Measurements from ENCODE around the gene USP6NL. TPM values are rescaled to one million over a fixed set of nuclear protein-coding genes. Genes with fewer than 3 reads are reported as not detected.

Gene USP6NL
- polyA plus RNA-seq, 1 donor (not counting 4 experiments of a cell fraction or from before 2014, with no cell fraction given): 8.7 TPM

- no peaks in the 10 kb centered on the region for H3K9me3 ChIP-seq (ENCODE audit: control insufficient read depth, low read depth, low read length)
- H3K9ac ChIP-seq (ENCODE audit: control insufficient read depth, extremely low read depth, insufficient read depth, low read length): no peak overlapping the region
- no peak overlapping the region for H3K4me2 ChIP-seq (ENCODE audit: control insufficient read depth, extremely low read depth, insufficient read depth, low read depth, low read length)
- no peaks in the 10 kb centered on the region for H4K20me1 ChIP-seq (ENCODE audit: control insufficient read depth, extremely low read depth, insufficient read depth, low read length)
- H3K4me1 ChIP-seq (ENCODE audit: control insufficient read depth, extremely low read depth, insufficient read depth, low read length): no peaks in the 10 kb centered on the region
- no peak for DNase-seq (ENCODE audit: low read depth, low spot score)
- dilution Hi-C loops (cut with MboI; ENCODE audit: extremely low pct_ligation_motif_present, low sequenced_read_pairs): no loop called here
- H3K9me1 ChIP-seq (ENCODE audit: control insufficient read depth, extremely low read depth, insufficient read depth, low read length): no peaks in the 10 kb centered on the region
- H3K79me2 ChIP-seq (ENCODE audit: control insufficient read depth, insufficient read depth, low read length): no peaks in the 10 kb centered on the region
- TF ChIP-seq EZH2 (IDR thresholded peaks at IDR 0.05; ENCODE audit: low read length): no peak
- TF ChIP-seq, protein P1, sequence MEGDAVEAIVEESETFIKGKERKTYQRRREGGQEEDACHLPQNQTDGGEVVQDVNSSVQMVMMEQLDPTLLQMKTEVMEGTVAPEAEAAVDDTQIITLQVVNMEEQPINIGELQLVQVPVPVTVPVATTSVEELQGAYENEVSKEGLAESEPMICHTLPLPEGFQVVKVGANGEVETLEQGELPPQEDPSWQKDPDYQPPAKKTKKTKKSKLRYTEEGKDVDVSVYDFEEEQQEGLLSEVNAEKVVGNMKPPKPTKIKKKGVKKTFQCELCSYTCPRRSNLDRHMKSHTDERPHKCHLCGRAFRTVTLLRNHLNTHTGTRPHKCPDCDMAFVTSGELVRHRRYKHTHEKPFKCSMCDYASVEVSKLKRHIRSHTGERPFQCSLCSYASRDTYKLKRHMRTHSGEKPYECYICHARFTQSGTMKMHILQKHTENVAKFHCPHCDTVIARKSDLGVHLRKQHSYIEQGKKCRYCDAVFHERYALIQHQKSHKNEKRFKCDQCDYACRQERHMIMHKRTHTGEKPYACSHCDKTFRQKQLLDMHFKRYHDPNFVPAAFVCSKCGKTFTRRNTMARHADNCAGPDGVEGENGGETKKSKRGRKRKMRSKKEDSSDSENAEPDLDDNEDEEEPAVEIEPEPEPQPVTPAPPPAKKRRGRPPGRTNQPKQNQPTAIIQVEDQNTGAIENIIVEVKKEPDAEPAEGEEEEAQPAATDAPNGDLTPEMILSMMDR (optimal IDR thresholded peaks at IDR 0.05 in 1 of 3, IDR thresholded peaks at IDR 0.05 in 1 of 3, conservative IDR thresholded peaks at IDR 0.05 in 1 of 3; ENCODE audit: extremely low read depth in 1 of 3, insufficient read depth in 2 of 3, low read length in 3 of 3): no peak
- H3K27ac ChIP-seq (ENCODE audit: control insufficient read depth, insufficient read depth, low read length): no peak overlapping the region
- H3K4me3 ChIP-seq (ENCODE audit: control insufficient read depth in 2 of 3, extremely low read depth in 1 of 3, insufficient read depth in 2 of 3, low read depth in 1 of 3, low read length in 3 of 3): no peak overlapping the region
- no peaks in the 10 kb centered on the region for H3K27me3 ChIP-seq (ENCODE audit: control insufficient read depth, extremely low read depth, insufficient read depth, low read length)
- no peak overlapping the region for H2AFZ ChIP-seq (ENCODE audit: control insufficient read depth, low read length)
- no peak for FAIRE-seq
- no peaks in the 10 kb centered on the region for H3K36me3 ChIP-seq (ENCODE audit: control insufficient read depth in 2 of 2, extremely low read depth in 1 of 2, insufficient read depth in 2 of 2, low read length in 2 of 2)
These were observed 14.6 kb upstream of the USP6NL start for GRCh38 chr10:11626071-11626470.

GRCh38 chr10:11625019-11625735 is 13.7 kb upstream of the USP6NL start:
- DNase-seq (ENCODE audit: low read depth, low spot score): no peak

More at GRCh38 chr10:11625019-11625735, 13.7 kb upstream of the USP6NL start:
- H3K9ac ChIP-seq (ENCODE audit: control insufficient read depth, extremely low read depth, insufficient read depth, low read length): no peak overlapping the region
- H3K4me1 ChIP-seq (ENCODE audit: control insufficient read depth, extremely low read depth, insufficient read depth, low read length): no peaks in the 10 kb centered on the region
- no peaks in the 10 kb centered on the region for H3K9me3 ChIP-seq (ENCODE audit: control insufficient read depth, low read depth, low read length)
- H3K79me2 ChIP-seq (ENCODE audit: control insufficient read depth, insufficient read depth, low read length): no peaks in the 10 kb centered on the region
- no peak for TF ChIP-seq EZH2 (IDR thresholded peaks at IDR 0.05; ENCODE audit: low read length)
- TF ChIP-seq, protein P1 (optimal IDR thresholded peaks at IDR 0.05 in 1 of 3, IDR thresholded peaks at IDR 0.05 in 1 of 3, conservative IDR thresholded peaks at IDR 0.05 in 1 of 3; ENCODE audit: extremely low read depth in 1 of 3, insufficient read depth in 2 of 3, low read length in 3 of 3): no peak
- H3K36me3 ChIP-seq (ENCODE audit: control insufficient read depth in 2 of 2, extremely low read depth in 1 of 2, insufficient read depth in 2 of 2, low read length in 2 of 2): no peaks in the 10 kb centered on the region
- no peak overlapping the region for H3K27ac ChIP-seq (ENCODE audit: control insufficient read depth, insufficient read depth, low read length)
- no peak for FAIRE-seq
- H3K4me3 ChIP-seq (ENCODE audit: control insufficient read depth in 2 of 3, extremely low read depth in 1 of 3, insufficient read depth in 2 of 3, low read depth in 1 of 3, low read length in 3 of 3): no peak overlapping the region
- no peaks in the 10 kb centered on the region for H3K9me1 ChIP-seq (ENCODE audit: control insufficient read depth, extremely low read depth, insufficient read depth, low read length)
- no peaks in the 10 kb centered on the region for H3K27me3 ChIP-seq (ENCODE audit: control insufficient read depth, extremely low read depth, insufficient read depth, low read length)
- dilution Hi-C loops (cut with MboI; ENCODE audit: extremely low pct_ligation_motif_present, low sequenced_read_pairs): no loop called here
- no peaks in the 10 kb centered on the region for H4K20me1 ChIP-seq (ENCODE audit: control insufficient read depth, extremely low read depth, insufficient read depth, low read length)
- H3K4me2 ChIP-seq (ENCODE audit: control insufficient read depth, extremely low read depth, insufficient read depth, low read depth, low read length): no peak overlapping the region
- H2AFZ ChIP-seq (ENCODE audit: control insufficient read depth, low read length): no peak overlapping the region
